Natural killer cell (primary cell): ENCODE data around the gene CLPX. TPM values are rescaled to one million over a fixed set of nuclear protein-coding genes. Genes with fewer than 3 reads are reported as not detected.

Experiments used
- ATAC-seq, 3 donors: fragments of 150-1000 bp in 2 of 3; fragments of 200-7000 bp in 1 of 3; cut with Tn5 transposase; 1 replicate in 1 of 3; 2 replicates in 2 of 3; pipeline ENCODE4 v1.10.0; 2021; ENCODE audit warnings: mild to moderate bottlenecking in 2 of 3, moderate library complexity in 2 of 3
- DNase-seq, 2 donors: peaks; one replicate each; pipeline versions ENCODE4 v3.0.0 to v3.0.0-alpha.2; 2013 to 2021; ENCODE audit warnings: mixed read lengths in 1 of 2
- H3K27ac ChIP-seq: one replicate; pipeline ENCODE4 v1.5.1; 2013; ENCODE audit warnings: mild to moderate bottlenecking, low read length
- H3K27me3 ChIP-seq: one replicate; pipeline ENCODE4 v1.6.1; 2013; ENCODE audit warnings: low read length; ENCODE audit not compliant: control insufficient read depth, insufficient read depth
- H3K36me3 ChIP-seq: one replicate; pipeline ENCODE4 v1.6.1; 2013; ENCODE audit warnings: low read length; ENCODE audit not compliant: control insufficient read depth, insufficient read depth
- H3K4me1 ChIP-seq: one replicate; pipeline ENCODE4 v1.6.1; 2013; ENCODE audit warnings: low read length; ENCODE audit not compliant: control insufficient read depth, insufficient read depth
- H3K4me3 ChIP-seq: one replicate; pipeline ENCODE4 v1.5.1; 2013; ENCODE audit warnings: low read length
- H3K9me3 ChIP-seq: one replicate; pipeline ENCODE4 v1.6.1; 2013; ENCODE audit warnings: low read length; ENCODE audit not compliant: control insufficient read depth, insufficient read depth
- H3K27ac Mint-ChIP-seq, 2 donors: one replicate each; pipeline ENCODE4 v1.8.0; 2022; ENCODE audit warnings: mild to moderate bottlenecking in 2 of 2, mixed read lengths in 2 of 2, moderate library complexity in 1 of 2
- H3K27me3 Mint-ChIP-seq, 2 donors: one replicate each; pipeline ENCODE4 v1.8.0; 2022; ENCODE audit warnings: low read depth in 2 of 2, mixed read lengths in 2 of 2
- H3K36me3 Mint-ChIP-seq: one replicate; pipeline ENCODE4 v1.8.0; 2022; ENCODE audit warnings: mixed read lengths
- H3K4me1 Mint-ChIP-seq, 2 donors: one replicate each; pipeline ENCODE4 v1.8.0; 2022; ENCODE audit warnings: mixed read lengths in 2 of 2
- H3K4me3 Mint-ChIP-seq: one replicate; pipeline ENCODE4 v1.8.0; 2022; ENCODE audit warnings: mild to moderate bottlenecking, moderate library complexity, mixed read lengths
- H3K9me3 Mint-ChIP-seq, 2 donors: one replicate each; pipeline ENCODE4 v1.8.0; 2022; ENCODE audit warnings: mixed read lengths in 2 of 2
- WGBS: methylation state at CpG from one replicate; pipeline ENCODE4 v1.1.7; 2013; ENCODE audit warnings: missing lambda C conversion rate; ENCODE audit not compliant: insufficient coverage; 5-methylcytosine and 5-hydroxymethylcytosine counted together
- intact Hi-C: fragments of 100-400 bp; cut with micrococcal nuclease; formaldehyde crosslinking; loops from one replicate; pipeline ENCODE4 v1.14.2; 2022
- total RNA-seq, 4 donors: library from RNA; stranded (reverse); fragments of 120-200 nt in 1 of 4; gene quantifications; one replicate each; pipeline versions ENCODE4 v1.2.3 to v1.2.4, GENCODE V29; 2013 to 2022
- TF ChIP-seq, protein P1 (sequence below): fragments of 200-600 bp; IDR thresholded peaks from one replicate; pipeline ENCODE4 v1.8.0; 2022; ENCODE audit warnings: antibody characterized with exemption

Gene CLPX
- total RNA-seq, 3 donors from 2014 or later (not counting 1 experiment from before 2014, with no cell fraction given) = 35.4 to 39.9 (median 38.2) TPM

DNA sequence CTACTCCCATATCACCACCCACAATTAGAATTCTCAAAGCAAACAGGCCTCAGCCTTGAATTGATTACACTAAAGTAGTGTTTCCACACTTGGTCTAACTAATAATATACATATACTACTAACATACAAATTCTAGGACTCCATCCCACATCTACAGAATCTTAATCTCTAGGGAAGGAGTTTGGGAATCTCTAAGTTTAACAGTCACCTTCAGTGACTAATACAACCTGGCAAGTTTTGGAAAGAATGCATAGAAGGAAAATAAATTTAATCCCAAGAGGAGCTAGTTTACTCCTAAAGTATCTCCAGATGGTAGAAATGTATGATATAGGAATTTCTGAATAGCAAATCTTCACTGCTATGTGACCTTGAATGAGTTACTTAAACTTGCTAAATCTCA, 9.1 kb downstream of the CLPX start:
- H3K4me3 ChIP-seq = no peak overlapping the region
- no peaks in the 10 kb centered on the region for H3K27me3 ChIP-seq
- intact Hi-C loops = no loop called here
- H3K36me3 Mint-ChIP-seq = no peaks in the 10 kb centered on the region
- H3K4me3 Mint-ChIP-seq = no peak overlapping the region
- H3K27ac Mint-ChIP-seq = peak overlapping the region in 1 of 2 donors; percentile 3
- H3K27me3 Mint-ChIP-seq = no peaks in the 10 kb centered on the region
- H3K9me3 ChIP-seq = no peaks in the 10 kb centered on the region
- no peak for DNase-seq
- H3K36me3 ChIP-seq = peaks cover 65% of the 10 kb centered on the region
- H3K9me3 Mint-ChIP-seq = no peaks in the 10 kb centered on the region
- TF ChIP-seq, protein P1, sequence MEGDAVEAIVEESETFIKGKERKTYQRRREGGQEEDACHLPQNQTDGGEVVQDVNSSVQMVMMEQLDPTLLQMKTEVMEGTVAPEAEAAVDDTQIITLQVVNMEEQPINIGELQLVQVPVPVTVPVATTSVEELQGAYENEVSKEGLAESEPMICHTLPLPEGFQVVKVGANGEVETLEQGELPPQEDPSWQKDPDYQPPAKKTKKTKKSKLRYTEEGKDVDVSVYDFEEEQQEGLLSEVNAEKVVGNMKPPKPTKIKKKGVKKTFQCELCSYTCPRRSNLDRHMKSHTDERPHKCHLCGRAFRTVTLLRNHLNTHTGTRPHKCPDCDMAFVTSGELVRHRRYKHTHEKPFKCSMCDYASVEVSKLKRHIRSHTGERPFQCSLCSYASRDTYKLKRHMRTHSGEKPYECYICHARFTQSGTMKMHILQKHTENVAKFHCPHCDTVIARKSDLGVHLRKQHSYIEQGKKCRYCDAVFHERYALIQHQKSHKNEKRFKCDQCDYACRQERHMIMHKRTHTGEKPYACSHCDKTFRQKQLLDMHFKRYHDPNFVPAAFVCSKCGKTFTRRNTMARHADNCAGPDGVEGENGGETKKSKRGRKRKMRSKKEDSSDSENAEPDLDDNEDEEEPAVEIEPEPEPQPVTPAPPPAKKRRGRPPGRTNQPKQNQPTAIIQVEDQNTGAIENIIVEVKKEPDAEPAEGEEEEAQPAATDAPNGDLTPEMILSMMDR = no peak
- ATAC-seq = no peak
- H3K4me1 Mint-ChIP-seq = peaks cover 2% of the 10 kb centered on the region in 2 donors
- no peaks in the 10 kb centered on the region for H3K4me1 ChIP-seq
- no peak overlapping the region for H3K27ac ChIP-seq

DNA sequence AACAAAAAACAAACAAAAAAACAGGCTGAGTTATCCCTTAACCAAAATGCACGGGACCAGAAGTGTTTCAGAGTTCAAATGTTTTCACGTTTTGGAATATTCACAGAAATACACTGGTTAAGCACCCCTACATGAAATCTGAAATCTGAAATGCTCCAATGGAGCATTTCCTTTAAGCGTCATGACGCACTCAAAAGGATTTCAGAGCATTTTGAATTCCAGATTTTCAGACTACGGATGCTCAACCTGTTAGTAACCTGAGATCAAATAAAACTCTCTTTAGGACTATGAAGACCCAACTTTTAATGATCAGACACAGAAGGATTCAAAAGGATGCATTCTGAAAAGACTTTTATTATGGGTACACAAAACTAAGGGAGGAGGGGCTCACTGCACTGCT, 9.6 kb downstream of the CLPX start:
- H3K27me3 ChIP-seq = no peaks in the 10 kb centered on the region
- no peak for DNase-seq
- 94% methylated on average over 5 of the region's 5 CpGs for WGBS

DNA sequence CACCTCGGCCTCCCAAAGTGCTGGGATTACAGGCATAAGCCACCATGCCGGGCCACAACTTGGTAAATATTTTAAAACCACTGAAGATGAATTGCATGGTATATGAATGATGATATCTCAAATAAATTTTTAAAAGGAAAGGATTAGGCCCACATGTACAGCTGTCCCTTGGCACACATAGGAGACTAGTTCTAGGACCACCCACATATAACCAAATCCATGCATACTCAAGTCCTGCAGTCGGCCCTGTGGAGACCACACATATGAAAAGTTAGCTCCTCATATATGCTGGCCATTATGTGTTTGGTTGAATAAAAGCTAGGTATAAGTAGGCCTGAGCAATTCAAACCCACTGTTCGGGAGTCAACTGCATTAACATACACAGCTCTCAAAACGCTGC, 10.6 kb downstream of the CLPX start:
- Mint-ChIP-seq H3K4me1 (no peaks in the 10 kb centered on the region), H3K36me3 (no peaks in the 10 kb centered on the region), H3K4me3 (no peak overlapping the region), H3K27ac (no peak overlapping the region), H3K9me3 (no peaks in the 10 kb centered on the region), H3K27me3 (no peaks in the 10 kb centered on the region)
- TF ChIP-seq, protein P1 = no peak
- WGBS = 97% methylated on average over 3 of the region's 5 CpGs
- Histone ChIP-seq H3K9me3 (no peaks in the 10 kb centered on the region), H3K27me3 (no peaks in the 10 kb centered on the region), H3K27ac (no peak overlapping the region), H3K36me3 (peaks cover 68% of the 10 kb centered on the region), H3K4me1 (no peaks in the 10 kb centered on the region), H3K4me3 (no peak overlapping the region)
- no peak for DNase-seq
- ATAC-seq = no peak
- intact Hi-C loops = no loop called here

More for the DNA sequence above, 9.6 kb downstream of the CLPX start:
- peaks cover 68% of the 10 kb centered on the region for H3K36me3 ChIP-seq
- Mint-ChIP-seq H3K4me1 (no peaks in the 10 kb centered on the region), H3K36me3 (no peaks in the 10 kb centered on the region), H3K27me3 (no peaks in the 10 kb centered on the region), H3K9me3 (no peaks in the 10 kb centered on the region), H3K27ac (peak overlapping the region in 1 of 2 donors; percentile 3), H3K4me3 (no peak overlapping the region)
- no peak overlapping the region for H3K4me3 ChIP-seq
- intact Hi-C loops = no loop called here
- ATAC-seq = no peak
- no peaks in the 10 kb centered on the region for H3K4me1 ChIP-seq
- no peak overlapping the region for H3K27ac ChIP-seq
- no peaks in the 10 kb centered on the region for H3K9me3 ChIP-seq
- TF ChIP-seq, protein P1 = no peak

DNA sequence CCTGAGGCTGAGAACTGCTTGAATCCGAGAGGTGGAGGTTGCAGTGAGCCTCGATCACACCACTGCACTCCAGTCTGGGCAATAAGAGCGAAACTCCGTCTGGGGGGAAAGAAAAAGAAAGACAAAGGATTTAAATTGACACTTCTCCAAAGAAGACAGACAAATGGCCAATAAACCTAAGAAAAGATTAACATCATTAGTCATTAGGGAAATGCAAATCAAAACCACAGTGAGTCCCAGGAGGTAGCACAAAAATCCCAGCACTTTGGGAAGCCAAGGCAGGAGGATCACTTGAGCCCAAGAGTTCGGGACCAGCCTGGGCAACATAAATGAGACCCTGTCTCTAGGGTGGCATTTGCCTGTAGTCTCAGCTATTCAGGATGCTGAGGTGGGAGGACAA, 12.6 kb downstream of the CLPX start:
- H3K4me1 Mint-ChIP-seq = no peaks in the 10 kb centered on the region
- TF ChIP-seq, protein P1 = no peak

More for the DNA sequence above, 12.6 kb downstream of the CLPX start:
- DNase-seq = no peak
- WGBS = 91% methylated on average over 5 of the region's 5 CpGs
- Histone ChIP-seq H3K4me3 (no peak overlapping the region), H3K27ac (no peak overlapping the region), H3K27me3 (no peaks in the 10 kb centered on the region), H3K36me3 (peaks cover 49% of the 10 kb centered on the region), H3K9me3 (no peaks in the 10 kb centered on the region), H3K4me1 (no peaks in the 10 kb centered on the region)
- no peaks in the 10 kb centered on the region for H3K27me3 Mint-ChIP-seq
- H3K36me3 Mint-ChIP-seq = no peaks in the 10 kb centered on the region
- no peaks in the 10 kb centered on the region for H3K9me3 Mint-ChIP-seq
- intact Hi-C loops = no loop called here
- no peak for ATAC-seq
- H3K27ac Mint-ChIP-seq = no peak overlapping the region
- H3K4me3 Mint-ChIP-seq = no peak overlapping the region
